WTC11 (cell line): ENCODE data around the gene DLX1. TPM values are rescaled to one million over a fixed set of nuclear protein-coding genes. Genes with fewer than 3 reads are reported as not detected.

Experiments used
- ATAC-seq: fragments of 200-7000 bp; cut with Tn5 transposase; 2 replicates; pipeline ENCODE4 v1.10.0; 2021; ENCODE audit warnings: mild to moderate bottlenecking, moderate library complexity
- CTCF ChIA-PET: fragments of 300-600 bp; sonication (Branson Sonifier 250); formaldehyde crosslinking; loops from one replicate; lab custom pipeline; 2021; ENCODE audit warnings: antibody characterized with exemption; lab: Charles Lee
- POLR2A ChIA-PET: fragments of 350-600 bp; sonication (Branson Sonifier 250); formaldehyde crosslinking; loops from one replicate; lab custom pipeline; 2021; ENCODE audit warnings: antibody characterized with exemption; lab: Charles Lee
- DNase-seq: peaks from one replicate; pipeline ENCODE4 v3.0.0; 2021; ENCODE audit warnings: low spot score
- H3K27ac Mint-ChIP-seq: 2 replicates; pipeline ENCODE4 v1.8.0; 2021; ENCODE audit warnings: mixed read lengths
- H3K27me3 Mint-ChIP-seq: 2 replicates; pipeline ENCODE4 v1.8.0; 2021; ENCODE audit warnings: low read depth, mild to moderate bottlenecking, moderate library complexity, mixed read lengths
- H3K36me3 Mint-ChIP-seq: 2 replicates; pipeline ENCODE4 v1.8.0; 2021; ENCODE audit warnings: mixed read lengths
- H3K4me1 Mint-ChIP-seq: 2 replicates; pipeline ENCODE4 v1.8.0; 2022; ENCODE audit warnings: mixed read lengths
- H3K4me3 Mint-ChIP-seq: 2 replicates; pipeline ENCODE4 v1.8.0; 2021; ENCODE audit warnings: mild to moderate bottlenecking, moderate library complexity, mixed read lengths
- H3K9me3 Mint-ChIP-seq: 2 replicates; pipeline ENCODE4 v1.8.0; 2021; ENCODE audit warnings: mixed read lengths
- E2F5 ChIP-seq: sonication (generic); formaldehyde crosslinking; IDR thresholded peaks from 2 replicates; pipeline ENCODE4 v1.8.1; 2022; ENCODE audit warnings: mild to moderate bottlenecking, moderate library complexity, missing genetic modification reagents
- ESRRA ChIP-seq: sonication (generic); formaldehyde crosslinking; IDR thresholded peaks from 2 replicates; pipeline ENCODE4 v1.8.1; 2022; ENCODE audit warnings: mild to moderate bottlenecking, missing genetic modification reagents, borderline replicate concordance
- HMGA2 ChIP-seq: fragments of 250-450 bp; sonication (Bioruptor Pico); IDR thresholded peaks from 2 replicates; pipeline ENCODE4 v1.4.0; 2021; ENCODE audit warnings: mild to moderate bottlenecking, moderate library complexity
- IRF1 ChIP-seq: sonication (generic); formaldehyde crosslinking; IDR thresholded peaks from 2 replicates; pipeline ENCODE4 v1.8.0; 2023; ENCODE audit warnings: missing genetic modification reagents
- MYBL2 ChIP-seq: sonication (generic); formaldehyde crosslinking; IDR thresholded peaks from 2 replicates; pipeline ENCODE4 v1.8.1; 2023; ENCODE audit warnings: mild to moderate bottlenecking, moderate library complexity, missing genetic modification reagents
- NFATC4 ChIP-seq: fragments of 250-450 bp; sonication (Bioruptor Pico); IDR thresholded peaks from 2 replicates; pipeline ENCODE4 v1.9.0; 2021; ENCODE audit warnings: mild to moderate bottlenecking
- NR1H2 ChIP-seq: sonication (generic); formaldehyde crosslinking; IDR thresholded peaks from 2 replicates; pipeline ENCODE4 v1.9.0; 2021; ENCODE audit warnings: mild to moderate bottlenecking, moderate library complexity, missing genetic modification reagents
- PRDM15 ChIP-seq: sonication (generic); formaldehyde crosslinking; IDR thresholded peaks from 2 replicates; pipeline ENCODE4 v1.8.0; 2022; ENCODE audit warnings: missing genetic modification reagents
- PRRX2 ChIP-seq: fragments of 250-450 bp; sonication (Bioruptor Pico); IDR thresholded peaks from 2 replicates; pipeline ENCODE4 v1.8.0; 2021; ENCODE audit warnings: mild to moderate bottlenecking
- STAT6 ChIP-seq: sonication (generic); formaldehyde crosslinking; conservative IDR thresholded peaks from 2 replicates; pipeline ENCODE4 v1.8.1; 2023; ENCODE audit warnings: mild to moderate bottlenecking, low read depth, missing genetic modification reagents, moderate library complexity
- TP53 ChIP-seq: sonication (generic); formaldehyde crosslinking; IDR thresholded peaks from 2 replicates; pipeline ENCODE4 v1.8.1; 2023; ENCODE audit warnings: mild to moderate bottlenecking, missing genetic modification reagents
- USF1 ChIP-seq: sonication (generic); formaldehyde crosslinking; IDR thresholded peaks from 2 replicates; pipeline ENCODE4 v1.8.0; 2022; ENCODE audit warnings: mild to moderate bottlenecking, missing genetic modification reagents
- ZMAT4 ChIP-seq: fragments of 250-450 bp; sonication (Bioruptor Pico); IDR thresholded peaks from 2 replicates; pipeline ENCODE4 v1.9.0; 2021; ENCODE audit warnings: mild to moderate bottlenecking
- ZNF121 ChIP-seq: sonication (generic); formaldehyde crosslinking; IDR thresholded peaks from 2 replicates; pipeline ENCODE4 v1.8.0; 2023; ENCODE audit warnings: missing genetic modification reagents
- ZNF416 ChIP-seq: fragments of 250-450 bp; sonication (Bioruptor Pico); IDR thresholded peaks from 2 replicates; pipeline ENCODE4 v1.9.0; 2021; ENCODE audit warnings: mild to moderate bottlenecking, inconsistent platforms
- ZNF423 ChIP-seq: fragments of 250-450 bp; sonication (Bioruptor Pico); IDR thresholded peaks from 2 replicates; pipeline ENCODE4 v2.1.2; 2022; ENCODE audit warnings: mild to moderate bottlenecking, moderate library complexity
- ZNF532 ChIP-seq: fragments of 250-450 bp; sonication (Bioruptor Pico); IDR thresholded peaks from 2 replicates; pipeline ENCODE4 v1.9.0; 2021; ENCODE audit warnings: mild to moderate bottlenecking, borderline replicate concordance
- total RNA-seq: library from RNA; stranded (reverse); gene quantifications from 3 replicates; pipeline ENCODE4 v1.2.3, GENCODE V29; 2021

DLX1 gene
- total RNA-seq, 1 experiment from 2014 or later = not detected

GRCh38 chr2:172080641-172081220, 4.6 kb upstream of the DLX1 start:
- Mint-ChIP-seq H3K27me3 (peaks cover 96% of the 10 kb centered on the region), H3K9me3 (no peaks in the 10 kb centered on the region), H3K36me3 (no peaks in the 10 kb centered on the region), H3K4me3 (peak overlapping the region; percentile 58), H3K4me1 (peaks cover 49% of the 10 kb centered on the region), H3K27ac (no peak overlapping the region)
- DNase-seq = peak; percentile 50
- ATAC-seq = no peak
- TF ChIP-seq ZNF416 (no peak), TP53 (no peak), NFATC4 (no peak), PRRX2 (no peak), USF1 (CRISPR knock-in tag) (no peak), STAT6 (no peak), PRDM15 (CRISPR knock-in tag) (peak; percentile 32; the same call in 1 of the 2 replicates), MYBL2 (no peak)
- CTCF ChIA-PET = interaction anchor here (1.1 to 7.6 kb wide), 2 partner anchors 24 to 46 kb away, joined by 5 to 123 read pairs; partner anchors contain the start of gene DLX2
- POLR2A ChIA-PET = no interaction called here

GRCh38 chr2:172081221-172082022, 3.9 kb upstream of the DLX1 start:
- ChIA-PET POLR2A (interaction anchor here (0.8 kb wide), 1 partner anchor 20 kb away, joined by 5 read pairs; no protein-coding TSS in a partner anchor), CTCF (interaction anchor here (1.1 to 7.6 kb wide), 2 partner anchors 23 to 46 kb away, joined by 5 to 123 read pairs; partner anchors contain the start of gene DLX2)
- Mint-ChIP-seq H3K4me3 (peak overlapping the region; percentile 58), H3K27ac (no peak overlapping the region), H3K4me1 (peaks cover 56% of the 10 kb centered on the region), H3K27me3 (peaks cover 100% of the 10 kb centered on the region), H3K9me3 (no peaks in the 10 kb centered on the region), H3K36me3 (no peaks in the 10 kb centered on the region)
- ATAC-seq = no peak
- peak; percentile 58 for DNase-seq
- TF ChIP-seq ZNF532 (CRISPR knock-in tag) (no peak), ZNF423 (CRISPR knock-in tag) (no peak), MYBL2 (no peak), ZNF121 (CRISPR knock-in tag) (no peak), IRF1 (CRISPR knock-in tag) (no peak), ZMAT4 (no peak), HMGA2 (no peak), ESRRA (CRISPR knock-in tag) (no peak), E2F5 (CRISPR knock-in tag) (no peak), NFATC4 (no peak), NR1H2 (no peak)
